GM23338 (cell line): Measurements from ENCODE around the gene ORC4. TPM values are rescaled to one million over a fixed set of nuclear protein-coding genes. Genes with fewer than 3 reads are reported as not detected.

Experiments used
- ATAC-seq: fragments of 200-7000 bp; cut with Tn5 transposase; 3 replicates; pipeline ENCODE4 v1.9.1; 2020
- DNase-seq: peaks from one replicate; pipeline ENCODE4 v3.0.0-alpha.2; 2015; ENCODE audit warnings: low spot score
- H2AFZ ChIP-seq: fragments of 200-600 bp; sonication (generic); 2 replicates; pipeline ENCODE4 v1.8.0; 2016; ENCODE audit warnings: antibody characterized with exemption, mild to moderate bottlenecking, moderate library complexity
- H3F3A ChIP-seq: fragments of 200-600 bp; sonication (generic); replicated peaks from 2 replicates; pipeline ENCODE4 v1.8.0; 2017; ENCODE audit warnings: antibody characterized with exemption, mixed run types, low read depth
- H3K27ac ChIP-seq: fragments of 200-600 bp; sonication (generic); 2 replicates; pipeline ENCODE4 v1.6.1; 2016; ENCODE audit warnings: low read depth
- H3K27me3 ChIP-seq: fragments of 200-600 bp; sonication (generic); 2 replicates; pipeline ENCODE4 v1.8.0; 2016; ENCODE audit warnings: mild to moderate bottlenecking, mixed run types, moderate library complexity; ENCODE audit not compliant: insufficient read depth
- H3K36me3 ChIP-seq: fragments of 200-600 bp; sonication (generic); 2 replicates; pipeline ENCODE4 v1.8.0; 2016; ENCODE audit warnings: mild to moderate bottlenecking; ENCODE audit not compliant: insufficient read depth
- H3K4me1 ChIP-seq: fragments of 200-600 bp; sonication (generic); 2 replicates; pipeline ENCODE4 v1.8.0; 2016; ENCODE audit warnings: mild to moderate bottlenecking, moderate library complexity; ENCODE audit not compliant: insufficient read depth
- H3K4me2 ChIP-seq: fragments of 200-600 bp; sonication (generic); 2 replicates; pipeline ENCODE4 v1.7.1; 2017; ENCODE audit warnings: mixed run types
- H3K4me3 ChIP-seq: fragments of 200-600 bp; sonication (generic); 2 replicates; pipeline ENCODE4 v1.6.1; 2016; ENCODE audit warnings: mixed run types
- H3K79me2 ChIP-seq: fragments of 200-600 bp; sonication (generic); replicated peaks from 2 replicates; pipeline ENCODE4 v1.8.0; 2017; ENCODE audit warnings: mild to moderate bottlenecking; ENCODE audit not compliant: insufficient read depth
- H3K9me2 ChIP-seq: fragments of 200-600 bp; sonication (generic); 2 replicates; pipeline ENCODE4 v1.8.0; 2017; ENCODE audit not compliant: insufficient read depth
- H4K20me1 ChIP-seq: fragments of 200-600 bp; sonication (generic); replicated peaks from 2 replicates; pipeline ENCODE4 v1.8.0; 2017; ENCODE audit warnings: mild to moderate bottlenecking; ENCODE audit not compliant: insufficient read depth
- H3K27ac Mint-ChIP-seq: 2 replicates; pipeline ENCODE4 v1.8.0; 2020; ENCODE audit warnings: inconsistent platforms, mild to moderate bottlenecking, moderate library complexity, mixed read lengths
- H3K27me3 Mint-ChIP-seq: 3 replicates; pipeline ENCODE4 v1.8.0; 2022; ENCODE audit warnings: low read depth, mild to moderate bottlenecking, moderate library complexity, mixed read lengths, inconsistent platforms; ENCODE audit not compliant: insufficient read depth, poor library complexity
- H3K36me3 Mint-ChIP-seq: 3 replicates; pipeline ENCODE4 v1.8.0; 2021; ENCODE audit warnings: low read depth, mild to moderate bottlenecking, inconsistent platforms, moderate library complexity, mixed read lengths
- H3K4me1 Mint-ChIP-seq: 3 replicates; pipeline ENCODE4 v1.8.0; 2020; ENCODE audit warnings: mild to moderate bottlenecking, inconsistent platforms, mixed read lengths
- H3K4me3 Mint-ChIP-seq: 3 replicates; pipeline ENCODE4 v1.8.0; 2021; ENCODE audit warnings: moderate library complexity, mild to moderate bottlenecking, inconsistent platforms, mixed read lengths
- H3K9me3 Mint-ChIP-seq: 3 replicates; pipeline ENCODE4 v1.8.0; 2020; ENCODE audit warnings: moderate library complexity, mild to moderate bottlenecking, inconsistent platforms, mixed read lengths
- CREB1 ChIP-seq: fragments of 250-450 bp; sonication (Bioruptor Pico); IDR thresholded peaks from 2 replicates; pipeline ENCODE4 v1.5.0; 2020; ENCODE audit warnings: low read depth, mild to moderate bottlenecking, moderate library complexity
- CTCF ChIP-seq, 2 experiments: fragments of 200-600 bp in 1 of 2; sonication (generic) in 1 of 2; conservative IDR thresholded peaks; 2 replicates each; pipeline versions ENCODE4 v1.5.1 to v1.6.1; 2016 to 2017; ENCODE audit warnings: antibody characterized with exemption in 2 of 2, low read depth in 2 of 2, mild to moderate bottlenecking in 2 of 2, moderate library complexity in 1 of 2
- EZH2 ChIP-seq: fragments of 200-600 bp; sonication (generic); IDR thresholded peaks from one replicate; pipeline ENCODE4 v1.8.0; 2017; ENCODE audit warnings: antibody characterized with exemption, mild to moderate bottlenecking, low read depth; ENCODE audit not compliant: unreplicated experiment
- EZH2phosphoT487 ChIP-seq: fragments of 200-600 bp; sonication (generic); IDR thresholded peaks from one replicate; pipeline ENCODE4 v1.8.1; 2018; ENCODE audit warnings: antibody characterized with exemption; ENCODE audit not compliant: unreplicated experiment
- STAT1 ChIP-seq: IDR thresholded peaks from one replicate; pipeline ENCODE4 v1.6.1; 2016; ENCODE audit warnings: antibody characterized with exemption; ENCODE audit not compliant: unreplicated experiment
- ZNF462 ChIP-seq: fragments of 250-450 bp; sonication (Bioruptor Pico); IDR thresholded peaks from 2 replicates; pipeline ENCODE4 v1.5.0; 2020; ENCODE audit warnings: mild to moderate bottlenecking, moderate library complexity
- polyA plus RNA-seq: library from polyadenylated mRNA; unstranded; fragments of >200 nt; fragmentation: Nextera tagmentation; extraction: Ambion mirVana; gene quantifications from 2 replicates; pipeline ENCODE4 v1.2.1, GENCODE V29; 2016
- total RNA-seq: library from RNA; depleted of rRNA; stranded (reverse); fragments of >200 nt; shearing (Covaris generic); gene quantifications from 2 replicates; pipeline ENCODE4 v1.2.3, GENCODE V29; 2014

Gene ORC4
- total and polyA plus RNA-seq, 2 experiments from 2014 or later = 47.5 to 177 TPM

DNA sequence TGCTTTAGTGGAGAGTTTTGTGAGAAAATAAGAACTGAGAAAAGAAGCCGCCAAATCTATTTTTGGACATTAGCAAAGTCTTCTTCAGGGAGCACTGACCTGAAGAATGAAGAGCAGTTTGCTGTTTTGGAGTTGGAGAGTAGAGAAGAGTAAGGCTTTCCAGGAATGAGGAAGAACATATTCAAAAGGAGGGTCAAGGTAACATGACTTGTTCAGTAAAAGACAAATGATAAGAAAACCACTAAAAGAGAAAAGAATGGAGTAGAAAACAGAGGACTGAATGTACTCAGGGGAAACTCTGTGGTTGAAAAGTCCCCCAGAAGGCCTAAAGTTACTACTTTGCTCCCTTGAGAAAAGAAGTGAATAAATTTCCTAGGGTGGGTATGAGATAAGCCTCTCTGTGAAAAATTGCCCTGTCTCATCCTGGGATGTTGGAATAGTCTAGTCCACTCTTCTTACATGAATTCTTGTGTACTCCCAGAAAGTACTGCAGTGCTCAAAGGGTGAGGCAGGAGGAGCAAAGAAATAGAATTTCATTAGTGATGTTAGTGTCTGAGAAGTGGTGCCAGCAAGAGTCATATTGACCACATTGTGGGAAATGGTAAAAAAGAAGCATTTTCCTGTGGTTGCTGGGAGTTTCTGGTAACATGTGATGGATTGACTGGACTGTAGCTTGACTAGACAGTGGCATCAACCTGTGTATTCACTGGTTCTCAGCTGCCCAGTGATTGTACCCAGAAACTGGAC lies 28.1 kb upstream of the ORC4 start (continued):
- TF ChIP-seq ZNF462 (CRISPR knock-in tag) (no peak), EZH2 (no peak)

DNA sequence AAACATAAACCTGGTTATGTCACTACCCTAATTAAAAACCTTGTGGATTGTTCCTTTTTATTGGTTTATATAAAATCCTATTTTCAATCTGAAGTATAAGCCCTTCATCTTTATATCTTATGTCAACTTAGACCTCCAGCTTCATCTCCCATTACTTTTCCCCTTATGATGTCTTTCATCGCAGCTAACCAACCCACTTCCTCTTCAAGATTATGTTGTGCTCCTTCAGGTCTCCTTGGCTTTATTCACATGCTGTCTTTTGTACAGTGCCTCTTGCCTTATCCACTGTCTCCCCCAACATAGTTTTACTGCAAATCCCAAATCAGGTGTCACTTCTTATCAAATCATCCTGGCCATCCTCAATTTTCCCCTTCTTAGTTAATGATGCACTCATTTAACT lies 26.3 kb upstream of the ORC4 start:
- H3K4me2 ChIP-seq = no peak overlapping the region
- H3K27ac Mint-ChIP-seq = peak overlapping the region; percentile 17; the same call in 1 of the 2 replicates
- no peaks in the 10 kb centered on the region for H3K9me2 ChIP-seq
- H3K27me3 ChIP-seq = no peaks in the 10 kb centered on the region
- H3K79me2 ChIP-seq = peaks cover 16% of the 10 kb centered on the region; the same call in 1 of the 2 replicates
- no peaks in the 10 kb centered on the region for H3K27me3 Mint-ChIP-seq
- H3K36me3 Mint-ChIP-seq = no peaks in the 10 kb centered on the region
- ATAC-seq (no peak), DNase-seq (no peak)
- H3K4me3 Mint-ChIP-seq = no peak overlapping the region
- no peaks in the 10 kb centered on the region for H3K36me3 ChIP-seq
- H3K4me3 ChIP-seq = no peak overlapping the region
- no peak overlapping the region for H3K27ac ChIP-seq
- H2AFZ ChIP-seq = no peak overlapping the region
- no peaks in the 10 kb centered on the region for H3F3A ChIP-seq
- peaks cover 51% of the 10 kb centered on the region for H3K4me1 Mint-ChIP-seq
- peaks cover 37% of the 10 kb centered on the region for H3K4me1 ChIP-seq
- H4K20me1 ChIP-seq = no peaks in the 10 kb centered on the region; the same call in 1 of the 2 replicates
- no peaks in the 10 kb centered on the region for H3K9me3 Mint-ChIP-seq
- TF ChIP-seq CTCF (conservative IDR thresholded peaks at IDR 0.05; ENCODE audit: low read depth in 2 of 2) (no peak), STAT1 (no peak), EZH2phosphoT487 (no peak), CREB1 (CRISPR knock-in tag) (no peak), ZNF462 (CRISPR knock-in tag) (no peak), EZH2 (no peak)
